GM12864 (cell line): ENCODE results near the gene MICB.

Experiments used
- DNase-seq: peaks from one replicate; pipeline ENCODE4 v3.0.0-alpha.2; 2011; ENCODE audit warnings: low read depth
- H3K4me3 ChIP-seq: 2 replicates; pipeline ENCODE4 v1.5.1; 2011; ENCODE audit warnings: mild to moderate bottlenecking, low read depth, low read length, control low read depth
- TF ChIP-seq, protein P1 (sequence below): IDR thresholded peaks from 2 replicates; pipeline ENCODE4 v1.5.1; 2011; ENCODE audit warnings: low read depth, mild to moderate bottlenecking, moderate library complexity, low read length, control low read depth, inconsistent platforms; ENCODE audit errors: missing control alignments

The MICB gene

DNA sequence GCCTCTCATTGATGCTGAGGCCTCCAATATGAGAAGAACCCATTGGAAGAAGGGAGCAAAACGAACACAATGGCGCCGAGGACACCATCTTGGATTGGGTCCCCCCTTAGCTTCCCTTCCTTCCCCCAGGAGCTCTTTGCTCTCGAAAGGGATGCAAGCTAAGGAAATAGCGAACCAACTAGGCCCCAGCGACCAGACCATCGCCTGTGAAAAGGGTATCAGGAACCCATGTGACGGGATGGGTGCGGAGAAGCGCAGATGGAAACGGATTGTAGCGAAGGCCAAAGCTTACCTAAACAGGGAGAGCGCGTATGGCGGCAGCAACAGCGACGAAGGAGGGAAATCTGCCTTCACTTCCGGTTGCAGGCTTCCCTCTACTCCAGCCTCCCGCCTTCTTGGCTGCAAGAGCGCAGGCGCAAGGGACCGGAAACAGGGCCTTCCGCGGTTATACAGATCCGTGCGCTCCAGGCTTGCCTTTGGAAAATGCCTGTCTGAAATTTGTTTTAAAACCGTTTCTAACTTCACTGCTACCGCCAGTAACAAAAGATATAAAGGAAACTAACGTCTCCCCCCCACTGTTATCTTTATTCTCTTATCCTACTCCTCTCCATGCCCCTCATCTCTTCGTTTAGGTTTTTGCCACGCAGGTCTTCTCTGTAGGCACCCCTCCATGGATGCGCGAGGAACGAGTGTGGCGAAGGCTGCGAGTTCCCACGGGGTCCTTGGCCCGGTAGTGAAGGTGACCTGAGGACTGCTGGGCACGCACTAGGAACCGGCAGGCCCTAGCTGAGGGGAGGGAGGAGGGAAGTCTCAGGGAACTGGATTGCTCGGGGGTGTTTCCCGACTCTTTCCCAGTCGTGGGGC, 43.9 kb downstream of the MICB start, which contains the start of gene DDX39B:
Gene DDX39B (minus strand): TSS at position 346 of the 864 bp plus-strand sequence. CDS start 1,471 bp downstream, outside the sequence.
- peak within 1 kb of the TSS; percentile 87 for H3K4me3 ChIP-seq
- TF ChIP-seq, protein P1, sequence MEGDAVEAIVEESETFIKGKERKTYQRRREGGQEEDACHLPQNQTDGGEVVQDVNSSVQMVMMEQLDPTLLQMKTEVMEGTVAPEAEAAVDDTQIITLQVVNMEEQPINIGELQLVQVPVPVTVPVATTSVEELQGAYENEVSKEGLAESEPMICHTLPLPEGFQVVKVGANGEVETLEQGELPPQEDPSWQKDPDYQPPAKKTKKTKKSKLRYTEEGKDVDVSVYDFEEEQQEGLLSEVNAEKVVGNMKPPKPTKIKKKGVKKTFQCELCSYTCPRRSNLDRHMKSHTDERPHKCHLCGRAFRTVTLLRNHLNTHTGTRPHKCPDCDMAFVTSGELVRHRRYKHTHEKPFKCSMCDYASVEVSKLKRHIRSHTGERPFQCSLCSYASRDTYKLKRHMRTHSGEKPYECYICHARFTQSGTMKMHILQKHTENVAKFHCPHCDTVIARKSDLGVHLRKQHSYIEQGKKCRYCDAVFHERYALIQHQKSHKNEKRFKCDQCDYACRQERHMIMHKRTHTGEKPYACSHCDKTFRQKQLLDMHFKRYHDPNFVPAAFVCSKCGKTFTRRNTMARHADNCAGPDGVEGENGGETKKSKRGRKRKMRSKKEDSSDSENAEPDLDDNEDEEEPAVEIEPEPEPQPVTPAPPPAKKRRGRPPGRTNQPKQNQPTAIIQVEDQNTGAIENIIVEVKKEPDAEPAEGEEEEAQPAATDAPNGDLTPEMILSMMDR: no peak
- DNase-seq: peak; percentile 95

DNA sequence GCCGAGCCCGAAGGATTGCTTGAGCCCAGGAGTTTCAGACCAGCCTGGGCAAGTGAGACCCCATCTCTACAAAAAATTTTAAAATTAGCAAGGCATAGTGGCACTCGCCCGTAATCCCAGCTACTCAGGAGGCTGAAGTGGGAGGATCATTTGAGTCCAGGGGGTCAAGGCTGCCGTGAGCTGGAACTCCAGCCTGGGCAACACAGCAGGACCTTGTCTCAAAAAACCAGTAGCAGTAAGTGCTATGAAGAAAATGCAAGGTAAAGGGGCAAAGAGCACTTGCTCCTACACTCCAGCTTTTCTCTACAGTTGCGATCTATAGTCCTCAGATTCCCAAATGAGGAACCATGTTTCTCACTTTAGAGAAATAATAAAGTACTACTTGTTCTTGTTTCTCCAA, 45.7 kb downstream of the MICB start:
- TF ChIP-seq, protein P1: no peak
- DNase-seq: no peak
- H3K4me3 ChIP-seq: no peak overlapping the region

DNA sequence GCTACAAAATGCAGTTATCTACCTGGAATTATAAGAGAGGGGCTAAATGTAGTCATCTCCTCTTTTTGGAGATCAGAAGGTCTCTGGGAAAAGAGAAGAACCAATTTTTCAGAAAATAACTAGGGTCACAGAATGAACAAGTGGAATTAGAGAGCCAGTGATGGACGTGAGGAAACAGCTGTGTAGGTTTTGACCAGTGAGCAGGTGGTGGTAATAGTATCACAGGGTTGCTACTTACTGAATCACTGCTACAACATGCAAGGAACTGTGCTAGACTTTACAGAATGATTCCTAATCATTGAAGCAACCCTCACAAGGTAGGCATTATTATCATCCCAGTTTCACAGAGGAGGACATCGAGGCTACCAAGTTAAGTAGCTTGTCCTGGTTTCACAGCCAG, 46.7 kb downstream of the MICB start:
- no peak overlapping the region for H3K4me3 ChIP-seq
- DNase-seq: no peak
- TF ChIP-seq, protein P1: no peak

DNA sequence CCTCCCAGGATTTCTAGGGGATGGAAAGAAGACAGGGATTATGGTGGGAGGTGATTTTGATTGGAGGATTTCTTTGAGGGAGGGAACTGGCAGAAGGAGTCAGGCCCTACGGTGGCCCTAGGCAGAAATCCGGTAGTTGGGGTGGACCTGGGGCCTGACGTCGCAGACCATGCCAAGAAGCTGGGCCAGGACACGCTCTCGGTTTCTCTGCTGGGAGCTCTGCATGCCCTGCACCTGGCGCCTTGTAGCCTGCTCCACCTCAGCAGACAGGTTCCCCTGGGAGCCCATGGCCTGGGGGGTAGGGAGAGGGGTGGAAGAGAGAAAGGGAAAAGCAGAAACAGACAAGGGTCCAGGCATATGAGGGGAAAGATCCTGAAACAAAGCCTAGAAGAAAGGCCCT, 47.3 kb downstream of the MICB start:
- no peak overlapping the region for H3K4me3 ChIP-seq
- TF ChIP-seq, protein P1: no peak
- DNase-seq: no peak

DNA sequence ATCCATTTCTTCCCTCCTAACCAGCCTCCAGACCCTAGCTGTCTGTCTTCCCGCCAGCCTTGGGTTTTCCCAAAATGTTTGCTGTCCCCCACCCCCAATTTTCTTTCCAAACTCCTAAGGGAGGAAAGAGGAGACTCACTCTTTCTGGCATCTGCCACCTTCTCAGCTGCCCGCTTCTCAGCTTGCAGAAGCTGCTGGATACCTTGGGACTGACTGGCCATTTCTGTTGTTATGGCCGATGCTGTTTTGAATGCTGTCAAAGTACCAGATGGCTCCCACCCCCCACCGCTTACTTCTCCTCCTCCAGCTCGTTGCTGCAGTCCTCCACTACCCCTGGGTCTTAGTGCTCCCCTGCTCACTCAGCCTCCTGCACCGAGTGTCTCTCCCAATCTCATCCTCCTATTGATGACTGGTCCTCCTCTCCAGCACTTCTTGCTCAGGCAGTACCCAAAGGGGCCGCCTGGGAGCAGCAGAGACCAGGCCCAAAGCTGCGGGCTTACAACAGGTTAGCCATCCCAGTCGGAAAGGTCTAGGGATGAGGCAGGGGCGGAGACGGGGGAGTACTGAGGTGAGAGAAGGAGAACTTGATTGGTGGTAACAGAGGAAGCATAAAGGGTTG, 48.5 kb downstream of the MICB start, which contains the start of gene ATP6V1G2:
Gene ATP6V1G2 (minus strand): TSS at position 270 of the 619 bp plus-strand sequence. CDS start 49 bp downstream, at position 221.
- DNase-seq: peak; percentile 69
- H3K4me3 ChIP-seq: peak within 1 kb of the TSS; percentile 56
- TF ChIP-seq, protein P1: peak; percentile 97

DNA sequence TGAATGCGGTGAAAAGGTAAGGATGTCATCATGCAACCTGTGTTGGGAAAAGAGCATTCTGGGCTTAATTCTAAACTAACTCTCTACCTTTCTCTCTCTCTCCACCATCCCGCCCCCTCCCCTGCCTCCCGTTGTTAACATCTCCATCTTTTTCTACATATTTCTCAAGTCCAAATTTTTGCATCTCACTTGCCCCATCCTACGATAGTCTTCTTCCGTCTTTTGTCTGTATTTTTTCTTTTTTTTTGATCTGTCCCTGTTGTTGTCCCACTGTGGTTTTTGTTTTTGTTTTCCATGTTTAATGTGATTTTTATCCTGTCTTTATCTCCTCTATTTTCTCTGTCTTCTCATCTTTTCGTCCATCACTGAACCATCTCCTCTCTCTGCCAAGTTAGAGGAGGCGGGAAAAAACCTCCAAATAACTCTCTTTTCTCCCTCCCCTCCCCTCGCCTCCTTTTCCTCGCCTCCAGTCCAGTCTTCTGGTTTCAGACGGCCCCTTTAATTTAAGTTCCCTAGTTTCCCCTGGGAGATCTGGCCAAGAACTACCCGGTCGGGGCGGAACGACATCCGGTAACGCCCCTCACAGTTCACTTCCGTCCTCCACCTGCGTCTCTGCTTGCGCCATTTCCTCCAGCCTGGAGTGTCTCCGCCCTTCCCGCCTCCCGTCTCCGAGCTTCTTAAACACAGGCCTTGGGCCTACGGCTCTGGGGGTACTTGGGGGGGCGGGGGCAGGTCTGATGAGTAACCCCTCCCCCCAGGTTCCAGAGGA, 49.2 kb downstream of the MICB start, which contains the start of gene NFKBIL1:
Gene NFKBIL1 (plus strand): TSS at position 651 of the 769 bp plus-strand sequence. CDS start 87 bp downstream, at position 738.
- TF ChIP-seq, protein P1: no peak
- DNase-seq: peak; percentile 95
- peak within 1 kb of the TSS; percentile 56 for H3K4me3 ChIP-seq
